ENCODE measurements around the gene MAGEB17. TPM values are rescaled to one million over a fixed set of nuclear protein-coding genes. Genes with fewer than 3 reads are reported as not detected.
"Not testable (repeated sequence)": the region's sequence is repeated elsewhere in the genome, so short reads cannot be mapped to it uniquely, and the experiment has no call there.

The MAGEB17 gene
- polyA plus RNA-seq, 2 of the 4 experiments (the other 2 are of a cell fraction) = not detected

- DNase-seq (ENCODE audit: low read depth in 1 of 2, low spot score in 1 of 2) (no peak), ATAC-seq (no peak), FAIRE-seq (peak; percentile 32)
- H3K9me3 ChIP-seq = no peaks in the 10 kb centered on the region
- H3K4me1 ChIP-seq = no peaks in the 10 kb centered on the region; the same call in 2 of the 3 replicates
- CTCF ChIA-PET = interaction anchor here (0.8 to 1.4 kb wide), 3 partner anchors 9 to 32 kb away, joined by 3 to 5 read pairs (median 4); partner anchors contain the start of gene GRPR
- H3K4me3 ChIP-seq = no peak overlapping the region
- POLR2A ChIA-PET = no interaction called here
- H3K27ac ChIP-seq = no peak overlapping the region
- H3K4me2 ChIP-seq = no peak overlapping the region
- TF ChIP-seq EP300 (IDR thresholded peaks at IDR 0.05) = no peak
- TF ChIP-seq NPAS2 (CRISPR knock-in tag; IDR thresholded peaks at IDR 0.05; ENCODE audit: borderline replicate concordance) = no peak
- TF ChIP-seq BCL3 (IDR thresholded peaks at IDR 0.05) = no peak
- TF ChIP-seq HOXA7 (CRISPR knock-in tag; IDR thresholded peaks at IDR 0.05) = no peak
- TF ChIP-seq CBX8 (IDR thresholded peaks at IDR 0.05) = no peak
- TF ChIP-seq ZC3H11A (IDR thresholded peaks at IDR 0.05) = no peak
- TF ChIP-seq, protein P1, sequence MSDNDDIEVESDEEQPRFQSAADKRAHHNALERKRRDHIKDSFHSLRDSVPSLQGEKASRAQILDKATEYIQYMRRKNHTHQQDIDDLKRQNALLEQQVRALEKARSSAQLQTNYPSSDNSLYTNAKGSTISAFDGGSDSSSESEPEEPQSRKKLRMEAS (IDR thresholded peaks at IDR 0.05) = no peak
- TF ChIP-seq JUN (IDR thresholded peaks at IDR 0.05) = no peak
- TF ChIP-seq ZNF302 (CRISPR knock-in tag; IDR thresholded peaks at IDR 0.05) = no peak
- WGBS (ENCODE audit: missing lambda C conversion rate) = 62% methylated on average over 5 of the region's 5 CpGs
Measured at GRCh38 chrX:16155581-16156096, 11.6 kb upstream of the MAGEB17 start.

DNA sequence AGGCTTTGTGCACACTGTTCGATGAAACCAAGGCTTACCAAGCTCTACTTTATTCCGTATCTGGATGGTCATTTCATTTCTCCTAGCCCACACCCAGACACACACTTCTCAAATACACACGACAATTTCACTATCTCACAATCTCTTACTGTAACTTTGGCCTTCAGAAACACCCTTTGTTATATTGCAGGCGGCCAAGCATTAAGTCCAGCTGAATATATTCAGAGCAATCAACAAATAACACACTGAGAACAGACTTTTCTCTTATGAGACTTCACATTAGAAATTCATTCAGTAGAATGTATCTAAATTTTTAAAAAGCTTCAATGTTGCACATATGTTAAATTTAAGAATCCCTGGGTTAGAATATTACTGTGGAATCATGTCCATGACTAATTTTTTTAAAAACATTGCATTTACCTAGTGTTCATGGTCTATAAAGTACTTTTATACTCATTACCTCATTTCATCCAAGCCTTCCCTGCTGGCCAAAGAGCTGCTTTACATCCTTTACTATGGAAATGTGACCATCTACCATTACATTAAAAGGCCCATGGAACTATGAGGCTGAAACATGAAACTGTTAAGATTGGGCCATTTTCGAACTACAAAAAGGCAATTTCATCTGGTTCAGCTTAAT is 10.5 kb upstream of the MAGEB17 start:
- FAIRE-seq (no peak), DNase-seq (ENCODE audit: low read depth in 1 of 2, low spot score in 1 of 2) (no peak), ATAC-seq (no peak)
- 75% methylated on average over 5 of the region's 5 CpGs for WGBS (ENCODE audit: missing lambda C conversion rate)
- Histone ChIP-seq H3K4me2 (no peak overlapping the region), H3K4me1 (peaks cover 9% of the 10 kb centered on the region), H3K9me3 (no peaks in the 10 kb centered on the region), H3K4me3 (no peak overlapping the region), H3K27ac (no peak overlapping the region)
- CTCF ChIA-PET = interaction anchor here (0.8 to 1.4 kb wide), 3 partner anchors 10 to 34 kb away, joined by 3 to 5 read pairs (median 4); partner anchors contain the start of gene GRPR
- POLR2A ChIA-PET = no interaction called here
- TF ChIP-seq RCOR1 (IDR thresholded peaks at IDR 0.05; ENCODE audit: low read depth, low read length) = no peak
- no peak for TF ChIP-seq FOSL2 (IDR thresholded peaks at IDR 0.05)
- TF ChIP-seq FOSL2 (CRISPR knock-in tag; IDR thresholded peaks at IDR 0.05) = no peak
- no peak for TF ChIP-seq ATOH8 (CRISPR knock-in tag; IDR thresholded peaks at IDR 0.05; ENCODE audit: low read depth)

DNA sequence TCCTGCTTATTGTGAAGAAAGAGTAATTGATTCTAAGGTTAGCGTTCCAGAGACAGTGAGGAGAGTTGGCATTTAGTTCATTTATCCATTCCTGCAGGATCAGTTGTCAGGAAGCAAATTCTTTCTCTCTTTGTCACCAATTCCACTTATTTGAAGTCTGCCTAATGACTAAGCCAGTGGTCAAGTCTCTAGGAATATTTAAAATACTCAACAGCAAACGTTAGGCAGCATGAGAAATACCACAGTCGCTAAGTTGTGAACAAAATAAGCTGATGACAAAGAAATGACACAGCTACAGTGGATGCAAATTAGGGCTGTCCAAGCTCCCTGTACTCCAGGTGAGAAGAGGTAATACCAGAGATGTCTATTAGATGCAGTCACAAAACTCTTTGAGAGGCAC is 6.6 kb upstream of the MAGEB17 start:
- FAIRE-seq (peak; percentile 100), DNase-seq (ENCODE audit: low read depth in 1 of 2, low spot score in 1 of 2) (peak; percentile 38 to 53), ATAC-seq (peak; percentile 76 to 82)
- Histone ChIP-seq H3K4me3 (no peak overlapping the region), H3K4me1 (peaks cover 9% of the 10 kb centered on the region), H3K4me2 (peak overlapping the region; percentile 52), H3K27ac (peak overlapping the region in 1 of 2 experiments; percentile 81; a peak in 3 of 6 replicates), H3K9me3 (no peaks in the 10 kb centered on the region)
- CTCF ChIA-PET = interaction anchor here (1.0 kb wide), 1 partner anchor 511 kb away, joined by 4 read pairs; no protein-coding TSS in a partner anchor
- 2% methylated on average over 3 of the region's 3 CpGs for WGBS (ENCODE audit: missing lambda C conversion rate)
- POLR2A ChIA-PET = no interaction called here
- TF ChIP-seq TP53 (CRISPR knock-in tag; IDR thresholded peaks at IDR 0.05) = no peak
- TF ChIP-seq FOSL2 (IDR thresholded peaks at IDR 0.05) = peak; percentile 25; the same call in 1 of the 2 replicates
- peak; percentile 57 for TF ChIP-seq FOSL2 (CRISPR knock-in tag; IDR thresholded peaks at IDR 0.05)
- TF ChIP-seq, protein P1 (IDR thresholded peaks at IDR 0.05) = 0 out of 2 replicates have a peak, but pooled peaks have one; percentile 31
- no peak for TF ChIP-seq KDM5A (IDR thresholded peaks at IDR 0.05)
- TF ChIP-seq POLR2AphosphoS2 (conservative IDR thresholded peaks at IDR 0.05; ENCODE audit: low read length) = no peak
- no peak for TF ChIP-seq HOXA7 (CRISPR knock-in tag; IDR thresholded peaks at IDR 0.05)
- TF ChIP-seq KDM1A (IDR thresholded peaks at IDR 0.05; ENCODE audit: low read depth) = no peak
- peak; percentile 66; the same call in 1 of the 2 replicates for TF ChIP-seq JUNB (IDR thresholded peaks at IDR 0.05)
- no peak for TF ChIP-seq USF2 (IDR thresholded peaks at IDR 0.05)
- no peak for TF ChIP-seq HDAC2 (IDR thresholded peaks at IDR 0.05)
- TF ChIP-seq GATA3 (IDR thresholded peaks at IDR 0.05; ENCODE audit: borderline replicate concordance) = peak; percentile 45; the same call in 1 of the 2 replicates

- Histone ChIP-seq H3K27ac (peak overlapping the region; percentile 34 to 81; a peak in 3 of 6 replicates), H3K4me2 (peak overlapping the region; percentile 52)
- FAIRE-seq; H3K9me3 ChIP-seq; H3K4me3 ChIP-seq; H3K4me1 ChIP-seq; CTCF ChIA-PET; POLR2A ChIA-PET; DNase-seq (ENCODE audit: low read depth in 1 of 2, low spot score in 1 of 2): not testable (repeated sequence)
- WGBS (ENCODE audit: missing lambda C conversion rate) = no CpG with 5 or more reads among the region's 2 CpGs
- ATAC-seq = peak in 1 of 2 experiments; percentile 21; a peak in 2 of 6 replicates
Measured at GRCh38 chrX:16161173-16161572, 6.1 kb upstream of the MAGEB17 start.

Measured in A549 (cell line).